GM19099 (cell line): ENCODE results near the gene HMX1.

Experiments used
- POLR2A ChIP-seq: IDR thresholded peaks from 3 replicates; pipeline ENCODE4 v1.6.1; 2011; ENCODE audit warnings: low read depth; ENCODE audit not compliant: insufficient read length; ENCODE audit errors: extremely low read depth

Gene HMX1

DNA sequence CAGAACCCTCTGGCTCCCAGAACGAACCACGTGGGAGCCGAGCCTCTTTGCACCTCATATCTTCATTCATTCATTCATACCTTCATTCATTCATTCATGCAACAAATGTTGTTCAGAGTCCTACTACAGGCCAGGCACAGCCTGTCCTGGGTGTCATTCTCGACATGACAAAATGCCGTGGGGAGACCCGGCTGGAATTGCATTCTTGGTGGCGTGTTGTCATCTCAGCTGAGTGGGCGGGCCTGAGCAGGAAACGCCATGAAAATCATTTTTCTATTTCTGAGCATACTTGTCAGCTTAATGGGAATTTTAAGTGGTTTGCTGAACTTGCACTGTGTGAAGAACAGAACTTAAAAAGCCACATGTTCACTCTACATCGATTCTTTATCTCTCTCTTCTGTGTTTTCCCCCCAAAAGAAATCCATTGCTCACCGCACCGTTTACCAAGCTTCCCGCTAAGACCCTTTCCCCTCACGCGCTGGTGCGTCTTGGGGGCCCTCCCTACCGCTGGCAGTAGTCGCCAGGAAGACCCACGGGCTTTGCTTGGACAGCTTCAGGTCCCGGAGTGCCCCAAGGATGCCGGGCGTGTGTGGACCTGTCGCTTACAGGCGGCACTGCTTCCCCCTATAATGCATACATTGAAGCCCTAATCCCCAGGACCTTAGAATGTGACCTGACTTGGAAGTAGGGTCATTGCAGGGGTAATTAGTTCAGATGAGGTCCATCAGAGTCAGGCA, 41.6 kb upstream of the HMX1 start:
- no peak for TF ChIP-seq POLR2A

DNA sequence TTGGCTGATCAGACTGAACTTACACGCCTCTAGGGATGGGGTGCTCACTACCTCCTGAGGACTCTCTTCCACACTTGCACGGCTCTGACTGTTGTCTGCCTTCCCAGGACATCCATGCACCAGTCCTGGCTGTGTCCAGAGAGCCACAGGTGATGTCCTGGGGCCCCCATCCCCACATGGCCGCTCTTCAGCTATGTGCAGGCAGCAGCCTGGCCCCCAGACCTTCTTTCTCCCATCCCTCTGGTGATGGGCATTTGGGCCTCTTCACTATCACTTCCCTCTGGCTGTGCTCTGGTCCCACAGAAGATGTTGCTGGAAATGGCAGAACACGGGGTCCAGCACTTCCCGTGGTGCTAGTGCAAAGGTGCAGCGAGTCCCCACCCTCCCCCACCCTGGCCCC, 40.9 kb upstream of the HMX1 start:
- no peak for TF ChIP-seq POLR2A

GRCh38 chr4:8912089-8912455, 40.4 kb upstream of the HMX1 start:
- TF ChIP-seq POLR2A: no peak

- TF ChIP-seq POLR2A: no peak
These were observed 39.9 kb upstream of the HMX1 start for GRCh38 chr4:8911316-8912088.

- no peak for TF ChIP-seq POLR2A
These were observed 39.2 kb upstream of the HMX1 start for GRCh38 chr4:8910822-8911315.

DNA sequence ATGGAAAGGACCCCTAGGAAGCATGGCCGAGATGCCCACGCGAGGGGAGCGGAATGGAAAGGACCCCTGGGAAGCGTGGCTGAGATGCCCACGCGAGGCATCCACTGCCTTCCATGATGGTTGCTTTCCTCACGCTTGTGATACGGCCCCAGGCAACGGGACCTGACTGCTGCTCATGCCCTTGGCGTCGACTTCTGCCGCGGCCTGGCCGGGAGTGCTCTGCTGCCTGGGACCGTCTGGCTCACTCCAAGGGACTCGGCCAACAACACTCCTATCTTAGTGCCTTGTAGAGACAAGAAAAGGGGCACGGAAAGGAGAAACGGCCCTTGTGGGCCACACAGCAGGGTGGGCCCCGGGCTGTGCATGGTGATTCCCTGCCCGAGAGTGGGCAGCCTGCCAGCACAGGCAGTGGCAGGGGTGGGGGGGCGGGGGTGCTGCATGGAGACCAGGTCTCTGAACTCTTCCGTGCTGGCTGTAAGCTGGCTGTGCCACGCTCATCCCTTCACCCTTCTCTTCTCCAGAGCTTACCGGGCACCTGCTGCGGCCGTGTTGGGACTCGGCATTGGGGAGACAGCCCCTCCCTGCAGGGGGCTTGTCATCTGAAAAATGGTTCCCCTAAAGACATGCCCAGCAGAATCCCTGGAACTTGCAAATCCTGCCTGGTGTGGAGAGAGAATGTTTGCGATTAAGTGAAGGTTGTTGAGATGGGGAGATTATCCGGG, 38.6 kb upstream of the HMX1 start:
- TF ChIP-seq POLR2A: no peak

- TF ChIP-seq POLR2A: no peak
These were observed 37.9 kb upstream of the HMX1 start for GRCh38 chr4:8909548-8909947.

- no peak for TF ChIP-seq POLR2A
These were observed 36.7 kb upstream of the HMX1 start for GRCh38 chr4:8908206-8908893.

- no peak for TF ChIP-seq POLR2A
These were observed 36.1 kb upstream of the HMX1 start for GRCh38 chr4:8907596-8908205.

DNA sequence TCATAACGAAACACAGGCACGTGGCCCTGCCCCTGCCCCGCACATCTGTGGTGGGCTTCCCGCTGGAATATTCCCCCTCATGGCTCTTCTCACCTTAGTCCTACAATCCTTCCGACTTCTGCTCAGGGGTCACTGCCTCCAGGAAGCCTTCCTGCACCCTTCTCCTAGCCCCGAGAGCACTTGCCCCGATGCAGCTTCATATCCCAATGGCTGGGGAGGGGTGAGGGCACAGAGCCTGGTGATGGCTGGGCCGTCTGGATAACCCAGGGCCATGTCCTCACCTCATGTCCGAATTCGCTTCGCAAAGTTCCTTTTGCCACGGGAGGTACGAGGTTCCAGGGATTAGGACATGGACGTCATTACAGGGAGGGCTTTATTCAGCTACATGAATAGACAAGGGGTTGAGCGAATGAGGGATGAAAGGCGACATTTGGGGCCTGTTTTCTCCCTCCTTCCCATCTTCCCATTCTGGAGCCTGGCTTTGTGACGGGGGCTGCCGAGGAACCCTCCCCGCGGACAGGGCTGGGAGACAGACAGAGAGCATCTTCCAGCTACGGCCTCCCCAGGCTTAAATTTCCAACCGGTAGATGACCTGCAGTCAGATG, 35.5 kb upstream of the HMX1 start:
- no peak for TF ChIP-seq POLR2A

GRCh38 chr4:8906668-8906970, 35.0 kb upstream of the HMX1 start:
- TF ChIP-seq POLR2A: no peak

GRCh38 chr4:8905773-8906667, 34.4 kb upstream of the HMX1 start:
- TF ChIP-seq POLR2A: no peak

GRCh38 chr4:8905226-8905772, 33.7 kb upstream of the HMX1 start:
- TF ChIP-seq POLR2A: no peak
